Measurements from ENCODE around the gene TCF4. TPM values are rescaled to one million over a fixed set of nuclear protein-coding genes. Genes with fewer than 3 reads are reported as not detected.
A peak's percentile ranks its signal among the peaks of the same experiment; 100 is the strongest.

TCF4 gene
- total and polyA plus RNA-seq, 2 experiments from 2014 or later = 77.7 to 89.2 TPM

- H3K4me1 ChIP-seq (ENCODE audit: insufficient read depth) = peaks cover 22% of the 10 kb centered on the region
- no peak overlapping the region for H2AFZ ChIP-seq
- H3K4me1 Mint-ChIP-seq = peaks cover 37% of the 10 kb centered on the region
- no peaks in the 10 kb centered on the region for H3F3A ChIP-seq (replicated peaks; ENCODE audit: low read depth)
- no peaks in the 10 kb centered on the region for H3K27me3 ChIP-seq (ENCODE audit: insufficient read depth)
- no peak overlapping the region for H3K4me2 ChIP-seq
- H3K4me3 Mint-ChIP-seq = no peak overlapping the region
- H3K4me3 ChIP-seq = no peak overlapping the region
- DNase-seq (ENCODE audit: low spot score) (no peak), ATAC-seq (peak; percentile 29; the same call in 1 of the 3 replicates)
- peaks cover 4% of the 10 kb centered on the region; the same call in 1 of the 3 replicates for H3K36me3 Mint-ChIP-seq (ENCODE audit: low read depth)
- H3K27me3 Mint-ChIP-seq (ENCODE audit: insufficient read depth, low read depth, poor library complexity) = peaks cover 9% of the 10 kb centered on the region
- peaks cover 25% of the 10 kb centered on the region for H3K79me2 ChIP-seq (replicated peaks; ENCODE audit: insufficient read depth)
- H3K9me2 ChIP-seq (ENCODE audit: insufficient read depth) = no peaks in the 10 kb centered on the region
- no peak overlapping the region for H3K27ac ChIP-seq (ENCODE audit: low read depth)
- no peak for TF ChIP-seq ETS1 (IDR thresholded peaks at IDR 0.05)
- H3K9me3 Mint-ChIP-seq = no peaks in the 10 kb centered on the region
- H4K20me1 ChIP-seq (replicated peaks; ENCODE audit: insufficient read depth) = no peaks in the 10 kb centered on the region
- no peak overlapping the region; the same call in 1 of the 2 replicates for H3K27ac Mint-ChIP-seq
- H3K36me3 ChIP-seq (ENCODE audit: insufficient read depth) = no peaks in the 10 kb centered on the region
Observed at GRCh38 chr18:55290898-55291297, 297.1 kb downstream of the TCF4 start.

- H3K27me3 ChIP-seq (ENCODE audit: insufficient read depth) = no peaks in the 10 kb centered on the region
- peaks cover 20% of the 10 kb centered on the region for H3K4me1 ChIP-seq (ENCODE audit: insufficient read depth)
- Mint-ChIP-seq H3K4me3 (no peak overlapping the region), H3K9me3 (no peaks in the 10 kb centered on the region), H3K27ac (no peak overlapping the region; the same call in 1 of the 2 replicates), H3K4me1 (peaks cover 37% of the 10 kb centered on the region), H3K27me3 (ENCODE audit: insufficient read depth, low read depth, poor library complexity) (peaks cover 4% of the 10 kb centered on the region), H3K36me3 (ENCODE audit: low read depth) (no peaks in the 10 kb centered on the region)
- H3K36me3 ChIP-seq (ENCODE audit: insufficient read depth) = no peaks in the 10 kb centered on the region
- no peaks in the 10 kb centered on the region for H3F3A ChIP-seq (replicated peaks; ENCODE audit: low read depth)
- no peaks in the 10 kb centered on the region for H4K20me1 ChIP-seq (replicated peaks; ENCODE audit: insufficient read depth)
- DNase-seq (ENCODE audit: low spot score) (no peak), ATAC-seq (no peak)
- H3K9me2 ChIP-seq (ENCODE audit: insufficient read depth) = no peaks in the 10 kb centered on the region
- no peak overlapping the region for H3K27ac ChIP-seq (ENCODE audit: low read depth)
- no peak overlapping the region for H3K4me2 ChIP-seq
- no peak overlapping the region for H2AFZ ChIP-seq
- H3K79me2 ChIP-seq (replicated peaks; ENCODE audit: insufficient read depth) = peaks cover 27% of the 10 kb centered on the region
- H3K4me3 ChIP-seq = no peak overlapping the region
- TF ChIP-seq EZH2 (IDR thresholded peaks at IDR 0.05; ENCODE audit: low read depth, unreplicated experiment) = no peak
- no peak for TF ChIP-seq ETS1 (IDR thresholded peaks at IDR 0.05)
- no peak for TF ChIP-seq CREB1 (CRISPR knock-in tag; IDR thresholded peaks at IDR 0.05; ENCODE audit: low read depth)
- TF ChIP-seq REST (IDR thresholded peaks at IDR 0.05; ENCODE audit: unreplicated experiment) = no peak
- no peak for TF ChIP-seq NANOG (IDR thresholded peaks at IDR 0.05; ENCODE audit: borderline replicate concordance)
- TF ChIP-seq EZH2phosphoT487 (IDR thresholded peaks at IDR 0.05; ENCODE audit: unreplicated experiment) = no peak
- no peak for TF ChIP-seq ZNF462 (CRISPR knock-in tag; IDR thresholded peaks at IDR 0.05)
Observed at GRCh38 chr18:55289775-55290174, 298.2 kb downstream of the TCF4 start.

Measured in GM23338 (cell line).